ENCODE measurements around the gene DCXR.

Gene DCXR

DNA sequence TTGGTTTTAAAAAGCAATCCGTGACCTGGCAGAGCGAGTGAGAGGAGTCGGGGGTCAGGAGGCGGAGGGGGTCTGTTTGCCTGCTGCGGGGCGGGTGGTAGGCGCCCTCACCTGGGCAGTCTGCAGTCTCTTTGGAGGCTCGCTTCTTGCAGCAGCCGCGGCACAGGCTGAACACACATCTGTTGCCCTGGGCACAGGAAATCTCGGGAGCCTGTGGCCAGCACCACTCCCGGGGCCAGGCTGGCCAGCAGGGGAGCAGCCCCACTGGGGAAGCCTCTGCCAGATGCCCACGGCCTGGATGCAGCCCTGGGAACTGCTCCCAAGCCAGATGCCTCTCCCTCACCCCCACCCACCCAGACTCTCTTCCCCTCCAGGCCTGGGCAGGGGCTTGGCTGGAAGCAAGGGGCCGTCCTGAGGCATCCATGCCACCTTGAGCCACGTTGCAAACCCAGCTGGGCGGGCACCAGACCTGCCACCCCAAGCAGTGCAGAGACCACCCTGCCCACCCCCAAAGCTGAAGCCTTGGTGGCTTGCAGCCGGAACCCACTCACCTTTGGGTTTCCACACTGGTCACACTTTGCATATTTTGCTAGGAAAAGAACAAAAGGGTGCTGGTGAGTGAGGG, 20.8 kb upstream of the DCXR start:
- no peaks in the 10 kb centered on the region for H3K4me1 ChIP-seq (ENCODE audit: low read length)
- no peaks in the 10 kb centered on the region for H4K20me1 ChIP-seq (ENCODE audit: insufficient read depth, low read length)
- peaks cover 2% of the 10 kb centered on the region; the same call in 1 of the 2 replicates for H3K79me2 ChIP-seq (ENCODE audit: low read length)
- H3K4me3 ChIP-seq (ENCODE audit: low read length): no peak overlapping the region
- TF ChIP-seq EZH2phosphoT487 (IDR thresholded peaks at IDR 0.05; ENCODE audit: low read depth): no peak
- TF ChIP-seq, protein P1, sequence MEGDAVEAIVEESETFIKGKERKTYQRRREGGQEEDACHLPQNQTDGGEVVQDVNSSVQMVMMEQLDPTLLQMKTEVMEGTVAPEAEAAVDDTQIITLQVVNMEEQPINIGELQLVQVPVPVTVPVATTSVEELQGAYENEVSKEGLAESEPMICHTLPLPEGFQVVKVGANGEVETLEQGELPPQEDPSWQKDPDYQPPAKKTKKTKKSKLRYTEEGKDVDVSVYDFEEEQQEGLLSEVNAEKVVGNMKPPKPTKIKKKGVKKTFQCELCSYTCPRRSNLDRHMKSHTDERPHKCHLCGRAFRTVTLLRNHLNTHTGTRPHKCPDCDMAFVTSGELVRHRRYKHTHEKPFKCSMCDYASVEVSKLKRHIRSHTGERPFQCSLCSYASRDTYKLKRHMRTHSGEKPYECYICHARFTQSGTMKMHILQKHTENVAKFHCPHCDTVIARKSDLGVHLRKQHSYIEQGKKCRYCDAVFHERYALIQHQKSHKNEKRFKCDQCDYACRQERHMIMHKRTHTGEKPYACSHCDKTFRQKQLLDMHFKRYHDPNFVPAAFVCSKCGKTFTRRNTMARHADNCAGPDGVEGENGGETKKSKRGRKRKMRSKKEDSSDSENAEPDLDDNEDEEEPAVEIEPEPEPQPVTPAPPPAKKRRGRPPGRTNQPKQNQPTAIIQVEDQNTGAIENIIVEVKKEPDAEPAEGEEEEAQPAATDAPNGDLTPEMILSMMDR (IDR thresholded peaks at IDR 0.05; ENCODE audit: low read depth, low read length): no peak
- H3K36me3 ChIP-seq (replicated peaks; ENCODE audit: low read depth, low read length): peaks cover 31% of the 10 kb centered on the region
- H3K27ac ChIP-seq (ENCODE audit: low read length): no peak overlapping the region
- no peak overlapping the region for H3K4me2 ChIP-seq (ENCODE audit: low read length)
- no peaks in the 10 kb centered on the region for H3K9me3 ChIP-seq (ENCODE audit: insufficient read depth, low read length)
- H3K9ac ChIP-seq (ENCODE audit: low read length): no peak overlapping the region
- H3K27me3 ChIP-seq (ENCODE audit: low read depth, low read length): no peaks in the 10 kb centered on the region
- no peak overlapping the region for H2AFZ ChIP-seq (ENCODE audit: low read depth, low read length)

DNA sequence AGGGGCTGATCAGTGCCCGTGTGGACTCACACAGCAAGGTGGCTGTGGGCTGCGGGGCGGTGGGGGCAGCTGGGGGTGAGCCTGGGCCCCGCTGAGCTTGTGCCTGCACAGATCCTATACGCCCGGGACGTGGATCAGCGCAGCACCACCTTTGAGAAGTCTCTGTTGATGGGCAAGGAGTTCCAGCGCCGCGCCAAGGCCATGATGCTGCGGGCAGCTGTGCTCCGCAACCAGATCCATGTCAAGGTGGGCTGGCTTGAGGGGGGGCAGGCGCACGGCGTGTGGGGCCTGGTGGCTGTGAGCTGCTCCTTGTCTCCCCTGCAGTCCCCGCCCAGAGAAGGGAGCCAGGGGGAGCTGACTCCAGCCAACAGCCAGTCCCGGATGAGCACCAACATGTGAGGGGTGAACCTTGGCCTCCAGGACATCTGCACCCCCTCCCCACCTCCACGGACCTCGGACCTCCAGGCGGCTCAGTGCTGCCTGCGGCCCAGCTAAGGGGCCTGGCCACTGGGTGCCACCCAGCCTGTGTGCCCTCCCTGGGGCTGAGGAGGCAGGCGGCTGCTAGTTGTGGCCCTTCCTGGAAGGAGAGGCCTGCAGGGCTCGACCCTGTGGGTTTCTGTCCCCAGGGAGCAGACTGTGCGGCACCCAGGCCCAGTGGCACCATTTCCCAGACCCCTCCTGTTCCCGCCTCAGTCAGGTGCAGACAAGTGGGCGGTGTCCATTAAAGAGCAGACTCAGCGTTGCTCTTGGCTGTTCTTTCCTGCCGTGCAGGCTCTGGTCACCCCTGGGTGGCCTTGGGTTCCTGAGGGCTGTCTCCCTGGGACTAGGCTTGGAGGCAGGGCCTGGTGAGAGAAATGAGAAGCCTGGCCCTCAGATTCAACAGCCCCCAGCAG, 19.5 kb upstream of the DCXR start:
- Histone ChIP-seq H3K9ac (ENCODE audit: low read length) (no peak overlapping the region), H3K4me1 (ENCODE audit: low read length) (peaks cover 8% of the 10 kb centered on the region), H4K20me1 (ENCODE audit: insufficient read depth, low read length) (peaks cover 7% of the 10 kb centered on the region; the same call in 1 of the 2 replicates), H3K36me3 (replicated peaks; ENCODE audit: low read depth, low read length) (peaks cover 29% of the 10 kb centered on the region), H2AFZ (ENCODE audit: low read depth, low read length) (no peak overlapping the region), H3K4me2 (ENCODE audit: low read length) (no peak overlapping the region), H3K79me2 (ENCODE audit: low read length) (peaks cover 15% of the 10 kb centered on the region), H3K27ac (ENCODE audit: low read length) (no peak overlapping the region), H3K27me3 (ENCODE audit: low read depth, low read length) (no peaks in the 10 kb centered on the region), H3K9me3 (ENCODE audit: insufficient read depth, low read length) (no peaks in the 10 kb centered on the region), H3K4me3 (ENCODE audit: low read length) (no peak overlapping the region)
- TF ChIP-seq, protein P1 (IDR thresholded peaks at IDR 0.05; ENCODE audit: low read depth, low read length): no peak
- TF ChIP-seq EZH2phosphoT487 (IDR thresholded peaks at IDR 0.05; ENCODE audit: low read depth): no peak

DNA sequence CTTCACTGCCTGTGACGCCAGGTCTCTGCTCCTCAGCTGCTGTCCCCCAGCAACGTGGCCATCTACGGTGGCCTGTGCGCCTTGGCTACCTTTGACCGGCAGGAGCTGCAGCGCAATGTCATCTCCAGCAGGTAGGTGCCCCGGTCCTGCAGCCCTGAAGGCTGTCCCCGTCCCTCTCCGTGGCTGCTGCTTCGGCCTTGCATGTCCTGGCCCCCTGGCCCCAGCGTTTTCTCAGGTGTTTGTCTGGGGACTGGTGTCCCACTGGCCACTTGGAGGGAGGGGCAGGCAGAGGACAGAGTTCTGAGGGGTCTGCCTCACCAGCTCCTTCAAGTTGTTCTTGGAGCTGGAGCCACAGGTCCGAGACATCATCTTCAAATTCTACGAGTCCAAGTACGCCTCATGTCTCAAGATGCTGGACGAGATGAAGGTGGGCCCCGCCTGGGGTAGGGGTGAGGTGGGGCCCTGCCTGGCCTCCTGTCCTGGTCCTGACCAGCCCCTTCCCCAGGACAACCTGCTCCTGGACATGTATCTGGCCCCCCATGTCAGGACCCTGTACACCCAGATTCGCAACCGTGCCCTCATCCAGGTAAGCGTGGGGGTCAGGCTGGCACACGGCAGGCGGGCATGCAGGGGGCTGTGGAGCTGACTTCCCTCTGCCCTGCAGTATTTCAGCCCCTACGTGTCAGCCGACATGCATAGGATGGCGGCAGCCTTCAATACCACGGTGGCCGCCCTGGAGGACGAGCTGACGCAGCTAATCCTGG, 18.6 kb upstream of the DCXR start:
- Histone ChIP-seq H3K36me3 (replicated peaks; ENCODE audit: low read depth, low read length) (peaks cover 26% of the 10 kb centered on the region), H3K4me3 (ENCODE audit: low read length) (no peak overlapping the region), H3K27me3 (ENCODE audit: low read depth, low read length) (no peaks in the 10 kb centered on the region), H3K79me2 (ENCODE audit: low read length) (peaks cover 18% of the 10 kb centered on the region), H3K9me3 (ENCODE audit: insufficient read depth, low read length) (no peaks in the 10 kb centered on the region), H2AFZ (ENCODE audit: low read depth, low read length) (no peak overlapping the region), H4K20me1 (ENCODE audit: insufficient read depth, low read length) (peaks cover 7% of the 10 kb centered on the region; the same call in 1 of the 2 replicates), H3K9ac (ENCODE audit: low read length) (no peak overlapping the region), H3K4me1 (ENCODE audit: low read length) (peaks cover 8% of the 10 kb centered on the region), H3K27ac (ENCODE audit: low read length) (no peak overlapping the region), H3K4me2 (ENCODE audit: low read length) (no peak overlapping the region)
- TF ChIP-seq EZH2phosphoT487 (IDR thresholded peaks at IDR 0.05; ENCODE audit: low read depth): no peak
- TF ChIP-seq, protein P1 (IDR thresholded peaks at IDR 0.05; ENCODE audit: low read depth, low read length): no peak

All from OCI-LY3 (cell line).